ENCODE data around the gene ADAMTS3. TPM values are rescaled to one million over a fixed set of nuclear protein-coding genes. Genes with fewer than 3 reads are reported as not detected.
A peak's percentile ranks its signal among the peaks of the same experiment; 100 is the strongest.

ADAMTS3 gene
- total and polyA plus RNA-seq, 9 of the 15 experiments (the other 6 are each of a cell fraction or from before 2014, with no cell fraction given) = 4.0 to 18.0 (median 12.1) TPM

- TF ChIP-seq MITF (IDR thresholded peaks at IDR 0.05) (no peak), CHCHD3 (CRISPR knock-in tag; IDR thresholded peaks at IDR 0.05) (no peak), RHOXF2B (CRISPR knock-in tag; conservative IDR thresholded peaks at IDR 0.05) (no peak), ZNF347 (CRISPR knock-in tag; IDR thresholded peaks at IDR 0.05; ENCODE audit: low read depth) (no peak), ZNF740 (CRISPR knock-in tag; IDR thresholded peaks at IDR 0.05) (peak; percentile 58; the same call in 1 of the 2 replicates), ZNF740 (tag; IDR thresholded peaks at IDR 0.05) (peak in 1 of 2 experiments; percentile 37; a peak in 1 of 4 replicates), STAT5B (CRISPR knock-in tag; IDR thresholded peaks at IDR 0.05) (no peak), STAT6 (CRISPR knock-in tag; IDR thresholded peaks at IDR 0.05) (no peak; the same call in 1 of the 2 replicates), NR4A1 (CRISPR knock-in tag; IDR thresholded peaks at IDR 0.05) (no peak), NR4A1 (tag; IDR thresholded peaks at IDR 0.05) (no peak), CBX1 (IDR thresholded peaks at IDR 0.05; ENCODE audit: low read depth) (peak; percentile 94), CBX8 (IDR thresholded peaks at IDR 0.05; ENCODE audit: borderline replicate concordance, extremely low read depth, low read depth, low read length, poor library complexity, severe bottlenecking) (no peak), RUNX1 (IDR thresholded peaks at IDR 0.05; ENCODE audit: low read depth) (no peak), MYC (IDR thresholded peaks at IDR 0.05; ENCODE audit: low read depth, low read length) (peak; percentile 51; the same call in 1 of the 2 replicates), MYC (CRISPR knock-in tag; IDR thresholded peaks at IDR 0.05; ENCODE audit: borderline replicate concordance, low read depth) (no peak; the same call in 1 of the 2 replicates), DACH1 (IDR thresholded peaks at IDR 0.05; ENCODE audit: partially characterized antibody) (peak; percentile 55), SIN3A (IDR thresholded peaks at IDR 0.05; ENCODE audit: borderline replicate concordance in 2 of 2, control insufficient read depth in 1 of 2, low read depth in 2 of 2, low read length in 2 of 2) (0 out of 4 replicates have a peak, but pooled peaks of 1 of the 2 experiments have one; percentile 14), BRD4 (IDR thresholded peaks at IDR 0.05) (0 out of 2 replicates have a peak, but pooled peaks have one; percentile 66), ZNF3 (CRISPR knock-in tag; IDR thresholded peaks at IDR 0.05) (no peak), NFE2 (IDR thresholded peaks at IDR 0.05; ENCODE audit: low read depth) (no peak), CTBP1 (IDR thresholded peaks at IDR 0.05; ENCODE audit: borderline replicate concordance) (peak; percentile 60; the same call in 1 of the 2 replicates), LARP7 (IDR thresholded peaks at IDR 0.05) (no peak), ZNF224 (CRISPR knock-in tag; IDR thresholded peaks at IDR 0.05) (no peak), POLR2AphosphoS5 (IDR thresholded peaks at IDR 0.05; ENCODE audit: control insufficient read depth, insufficient read depth, low read depth, low read length) (peak; percentile 80)
These were observed at the start of gene ADAMTS3 (continued) for GRCh38 chr4:72568959-72569718.

Data from K562 (cell line).